Measurements from ENCODE around the gene NMNAT2.

The NMNAT2 gene

GRCh38 chr1:183370399-183371058, 47.7 kb downstream of the NMNAT2 start:
- TF ChIP-seq MYC (IDR thresholded peaks at IDR 0.05; ENCODE audit: low read depth, low read length) (no peak), MAX (IDR thresholded peaks at IDR 0.05; ENCODE audit: low read depth, low read length) (no peak), CTCF (IDR thresholded peaks at IDR 0.05; ENCODE audit: low read depth, low read length) (no peak), POLR2A (IDR thresholded peaks at IDR 0.05; ENCODE audit: extremely low read depth, insufficient read length) (no peak)
- no peak overlapping the region for H3K4me3 ChIP-seq (ENCODE audit: low read depth, low read length)
- no peak for DNase-seq (ENCODE audit: low read depth)

- TF ChIP-seq CTCF (IDR thresholded peaks at IDR 0.05; ENCODE audit: low read depth, low read length), result no peak
- no peak for TF ChIP-seq POLR2A (IDR thresholded peaks at IDR 0.05; ENCODE audit: extremely low read depth, insufficient read length)
- no peak overlapping the region for H3K4me3 ChIP-seq (ENCODE audit: low read depth, low read length)
- DNase-seq (ENCODE audit: low read depth), result peak; percentile 4
Measured at GRCh38 chr1:183368213-183369108, 49.7 kb downstream of the NMNAT2 start.

GRCh38 chr1:183366116-183366515, 52.1 kb downstream of the NMNAT2 start:
- no peak for DNase-seq (ENCODE audit: low read depth)
- no peak overlapping the region for H3K4me3 ChIP-seq (ENCODE audit: low read depth, low read length)
- no peak for TF ChIP-seq POLR2A (IDR thresholded peaks at IDR 0.05; ENCODE audit: extremely low read depth, insufficient read length)
- no peak for TF ChIP-seq MYC (IDR thresholded peaks at IDR 0.05; ENCODE audit: low read depth, low read length)
- no peak for TF ChIP-seq MAX (IDR thresholded peaks at IDR 0.05; ENCODE audit: low read depth, low read length)
- TF ChIP-seq CTCF (IDR thresholded peaks at IDR 0.05; ENCODE audit: low read depth, low read length), result no peak

- no peak for TF ChIP-seq MAX (IDR thresholded peaks at IDR 0.05; ENCODE audit: low read depth, low read length)
- TF ChIP-seq CTCF (IDR thresholded peaks at IDR 0.05; ENCODE audit: low read depth, low read length), result no peak
- no peak for TF ChIP-seq MYC (IDR thresholded peaks at IDR 0.05; ENCODE audit: low read depth, low read length)
- no peak for TF ChIP-seq POLR2A (IDR thresholded peaks at IDR 0.05; ENCODE audit: extremely low read depth, insufficient read length)
- no peak overlapping the region for H3K4me3 ChIP-seq (ENCODE audit: low read depth, low read length)
- DNase-seq (ENCODE audit: low read depth), result no peak
Measured at GRCh38 chr1:183365676-183366075, 52.5 kb downstream of the NMNAT2 start.

GRCh38 chr1:183365093-183365492, 53.1 kb downstream of the NMNAT2 start:
- H3K4me3 ChIP-seq (ENCODE audit: low read depth, low read length), result no peak overlapping the region
- TF ChIP-seq MYC (IDR thresholded peaks at IDR 0.05; ENCODE audit: low read depth, low read length) (no peak), POLR2A (IDR thresholded peaks at IDR 0.05; ENCODE audit: extremely low read depth, insufficient read length) (no peak), MAX (IDR thresholded peaks at IDR 0.05; ENCODE audit: low read depth, low read length) (no peak), CTCF (IDR thresholded peaks at IDR 0.05; ENCODE audit: low read depth, low read length) (no peak)
- no peak for DNase-seq (ENCODE audit: low read depth)
